KMS-11 (cell line): ENCODE results near the gene KCNJ14.

Experiments used
- H2AFZ ChIP-seq: fragments of 200-600 bp; sonication (generic); 2 replicates; pipeline ENCODE4 v1.6.1; 2016; ENCODE audit warnings: antibody characterized with exemption, mixed run types, low read depth
- H3K27ac ChIP-seq: fragments of 200-600 bp; sonication (generic); 2 replicates; pipeline ENCODE4 v1.6.1; 2016; ENCODE audit warnings: mild to moderate bottlenecking, mixed run types
- H3K27me3 ChIP-seq: fragments of 200-600 bp; sonication (generic); 2 replicates; pipeline ENCODE4 v1.6.1; 2017; ENCODE audit warnings: mild to moderate bottlenecking, low read depth, mixed run types, moderate library complexity; ENCODE audit not compliant: insufficient read depth
- H3K36me3 ChIP-seq: fragments of 200-600 bp; sonication (generic); 2 replicates; pipeline ENCODE4 v1.6.1; 2017; ENCODE audit warnings: mild to moderate bottlenecking, mixed run types; ENCODE audit not compliant: insufficient read depth
- H3K4me1 ChIP-seq: fragments of 200-600 bp; sonication (generic); 2 replicates; pipeline ENCODE4 v1.6.1; 2016; ENCODE audit warnings: mild to moderate bottlenecking, low read depth, mixed run types; ENCODE audit not compliant: poor library complexity, severe bottlenecking
- H3K4me2 ChIP-seq: fragments of 200-600 bp; sonication (generic); 2 replicates; pipeline ENCODE4 v1.7.0; 2016; ENCODE audit warnings: mild to moderate bottlenecking, mixed run types
- H3K4me3 ChIP-seq: fragments of 200-600 bp; sonication (generic); IDR thresholded peaks from 2 replicates; pipeline ENCODE4 v1.6.1; 2017; ENCODE audit warnings: low read depth, low read length, mixed read lengths; ENCODE audit not compliant: insufficient read depth
- H3K79me2 ChIP-seq: fragments of 200-600 bp; sonication (generic); 2 replicates; pipeline ENCODE4 v1.6.1; 2016; ENCODE audit warnings: low read depth, mixed run types; ENCODE audit not compliant: insufficient read depth
- H3K9ac ChIP-seq: fragments of 200-600 bp; sonication (generic); 2 replicates; pipeline ENCODE4 v1.6.1; 2016; ENCODE audit warnings: mild to moderate bottlenecking, mixed run types
- H4K20me1 ChIP-seq: fragments of 200-600 bp; sonication (generic); 2 replicates; pipeline ENCODE4 v1.6.1; 2016; ENCODE audit warnings: mild to moderate bottlenecking, mixed run types; ENCODE audit not compliant: insufficient read depth
- TF ChIP-seq, protein P1 (sequence below): fragments of 200-600 bp; sonication (generic); conservative IDR thresholded peaks from 2 replicates; pipeline ENCODE4 v1.6.1; 2017; ENCODE audit warnings: low read depth, mild to moderate bottlenecking, antibody characterized with exemption, low read length, moderate library complexity, mixed read lengths

KCNJ14 gene

DNA sequence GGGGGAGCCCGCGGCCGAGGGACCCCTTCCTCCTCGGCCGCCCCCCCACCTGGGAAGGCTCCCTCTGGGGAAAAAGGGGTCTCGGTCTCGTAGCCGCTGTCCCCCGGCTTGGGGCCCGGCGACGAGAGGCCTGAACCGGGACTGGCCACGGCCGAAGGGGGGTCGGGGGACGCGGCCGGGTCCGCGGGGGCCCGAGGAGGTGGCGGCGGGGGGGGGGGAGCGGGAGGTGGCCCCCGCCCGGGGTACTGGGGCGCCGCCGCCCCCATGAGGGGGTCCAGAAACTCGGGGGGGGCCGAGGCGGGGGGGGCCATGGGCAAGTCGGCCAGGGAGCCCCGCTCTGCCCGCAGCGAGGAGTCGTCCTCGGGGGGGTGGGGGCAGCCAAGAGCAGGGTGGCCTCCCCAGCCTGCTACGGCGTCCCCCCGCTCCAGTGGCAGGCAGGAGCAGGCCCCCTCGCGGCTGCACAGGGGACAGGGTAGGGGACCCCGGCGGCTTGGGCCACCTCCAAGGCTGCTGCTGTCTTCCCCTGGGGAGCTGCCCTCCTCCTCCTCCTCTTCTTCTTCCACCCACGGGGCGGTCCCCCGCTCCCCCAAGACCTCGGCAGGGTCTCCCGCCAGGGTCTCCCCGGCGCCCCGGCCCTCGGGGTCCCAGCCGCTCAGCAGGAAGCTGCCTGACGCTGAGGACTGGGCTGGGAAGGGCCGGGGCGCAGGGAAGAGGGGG is 43.4 kb downstream of the KCNJ14 start:
- H3K27me3 ChIP-seq, result peaks cover 78% of the 10 kb centered on the region
- no peaks in the 10 kb centered on the region for H4K20me1 ChIP-seq
- no peaks in the 10 kb centered on the region for H3K79me2 ChIP-seq
- no peak overlapping the region for H3K27ac ChIP-seq
- H3K4me3 ChIP-seq, result no peak overlapping the region
- no peaks in the 10 kb centered on the region for H3K36me3 ChIP-seq
- H2AFZ ChIP-seq, result no peak overlapping the region
- peaks cover 12% of the 10 kb centered on the region for H3K4me1 ChIP-seq
- TF ChIP-seq, protein P1, sequence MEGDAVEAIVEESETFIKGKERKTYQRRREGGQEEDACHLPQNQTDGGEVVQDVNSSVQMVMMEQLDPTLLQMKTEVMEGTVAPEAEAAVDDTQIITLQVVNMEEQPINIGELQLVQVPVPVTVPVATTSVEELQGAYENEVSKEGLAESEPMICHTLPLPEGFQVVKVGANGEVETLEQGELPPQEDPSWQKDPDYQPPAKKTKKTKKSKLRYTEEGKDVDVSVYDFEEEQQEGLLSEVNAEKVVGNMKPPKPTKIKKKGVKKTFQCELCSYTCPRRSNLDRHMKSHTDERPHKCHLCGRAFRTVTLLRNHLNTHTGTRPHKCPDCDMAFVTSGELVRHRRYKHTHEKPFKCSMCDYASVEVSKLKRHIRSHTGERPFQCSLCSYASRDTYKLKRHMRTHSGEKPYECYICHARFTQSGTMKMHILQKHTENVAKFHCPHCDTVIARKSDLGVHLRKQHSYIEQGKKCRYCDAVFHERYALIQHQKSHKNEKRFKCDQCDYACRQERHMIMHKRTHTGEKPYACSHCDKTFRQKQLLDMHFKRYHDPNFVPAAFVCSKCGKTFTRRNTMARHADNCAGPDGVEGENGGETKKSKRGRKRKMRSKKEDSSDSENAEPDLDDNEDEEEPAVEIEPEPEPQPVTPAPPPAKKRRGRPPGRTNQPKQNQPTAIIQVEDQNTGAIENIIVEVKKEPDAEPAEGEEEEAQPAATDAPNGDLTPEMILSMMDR, result no peak
- H3K4me2 ChIP-seq, result no peak overlapping the region
- H3K9ac ChIP-seq, result no peak overlapping the region

DNA sequence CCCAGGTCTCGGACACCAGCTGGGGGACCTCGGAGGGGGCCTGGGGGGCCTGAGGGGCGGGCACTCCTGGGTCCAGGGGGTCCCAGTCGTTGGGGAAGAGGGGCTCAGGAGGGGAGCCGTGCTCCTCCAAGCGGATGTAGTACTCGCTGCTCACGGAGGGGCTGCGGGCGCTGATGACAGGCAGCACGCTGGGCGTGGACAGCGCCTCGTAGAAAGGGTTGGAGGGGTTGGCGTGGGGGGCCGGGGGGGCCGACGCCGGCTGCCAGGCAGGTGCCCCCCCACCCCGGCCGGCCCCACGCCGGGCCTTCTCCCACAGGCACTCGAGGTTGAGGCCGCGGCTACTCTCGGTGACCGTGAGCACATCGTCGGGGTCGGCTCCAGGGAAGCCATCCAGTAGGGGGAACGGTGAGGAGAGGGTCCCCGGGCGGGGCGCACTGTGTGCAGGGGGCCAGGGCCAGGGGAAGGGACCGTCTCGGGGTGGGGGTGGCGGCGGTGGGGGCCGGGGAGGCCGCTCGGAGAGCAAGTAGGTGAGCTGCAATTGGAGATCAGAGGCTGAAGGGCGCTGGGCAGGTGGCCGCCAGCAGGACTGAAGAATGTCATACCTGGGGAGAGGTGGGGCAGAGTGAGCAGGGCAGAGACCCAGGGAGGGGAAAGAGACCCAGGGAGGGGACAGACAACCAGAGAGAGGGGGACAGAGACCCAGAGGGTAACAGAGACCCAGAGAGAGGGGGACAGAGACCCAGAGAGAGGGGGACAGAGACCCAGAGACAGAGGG is 44.1 kb downstream of the KCNJ14 start:
- Histone ChIP-seq H3K4me1 (peaks cover 12% of the 10 kb centered on the region), H4K20me1 (no peaks in the 10 kb centered on the region), H3K36me3 (no peaks in the 10 kb centered on the region), H2AFZ (no peak overlapping the region), H3K4me2 (no peak overlapping the region), H3K27ac (no peak overlapping the region), H3K4me3 (no peak overlapping the region), H3K9ac (no peak overlapping the region), H3K79me2 (no peaks in the 10 kb centered on the region), H3K27me3 (peaks cover 74% of the 10 kb centered on the region)
- TF ChIP-seq, protein P1, result no peak

DNA sequence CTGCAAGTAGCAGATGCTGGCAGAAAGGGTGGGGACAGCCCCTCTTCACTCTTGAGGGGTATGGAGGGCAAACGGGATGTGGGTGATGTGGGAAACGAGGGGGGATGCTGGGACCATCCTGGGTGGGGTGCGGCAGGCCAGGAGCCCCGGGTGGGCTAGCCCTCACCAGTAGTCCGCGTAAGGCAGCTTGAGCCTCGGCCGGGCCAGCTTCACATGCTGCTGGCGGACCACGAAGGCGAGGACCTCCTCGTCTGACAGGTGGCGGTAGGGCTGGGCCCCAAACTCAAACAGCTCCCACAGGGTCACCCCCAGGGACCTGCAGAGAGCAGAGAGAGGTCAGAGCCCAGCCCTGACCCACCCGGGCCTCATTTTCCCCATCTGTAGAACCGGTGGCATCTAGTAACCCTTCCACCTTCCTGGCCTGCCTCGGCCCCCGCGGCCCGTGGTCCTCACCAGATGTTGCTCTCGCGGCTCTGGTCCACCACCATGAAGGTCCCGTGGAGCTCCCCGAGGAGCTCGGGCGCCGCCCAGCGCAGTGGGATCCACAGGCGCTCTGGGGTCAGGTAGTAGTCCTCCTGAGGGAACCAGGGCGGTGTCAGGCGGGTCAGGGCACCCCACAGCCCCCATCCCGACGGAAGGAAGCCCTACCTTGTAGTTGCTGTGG is 45.6 kb downstream of the KCNJ14 start:
- Histone ChIP-seq H3K79me2 (no peaks in the 10 kb centered on the region), H3K4me3 (no peak overlapping the region), H3K27me3 (peaks cover 72% of the 10 kb centered on the region), H3K9ac (no peak overlapping the region), H3K4me2 (peak overlapping the region; percentile 92), H2AFZ (peak overlapping the region; percentile 90), H3K4me1 (peaks cover 12% of the 10 kb centered on the region), H3K27ac (no peak overlapping the region), H4K20me1 (no peaks in the 10 kb centered on the region), H3K36me3 (no peaks in the 10 kb centered on the region)
- TF ChIP-seq, protein P1, result no peak

DNA sequence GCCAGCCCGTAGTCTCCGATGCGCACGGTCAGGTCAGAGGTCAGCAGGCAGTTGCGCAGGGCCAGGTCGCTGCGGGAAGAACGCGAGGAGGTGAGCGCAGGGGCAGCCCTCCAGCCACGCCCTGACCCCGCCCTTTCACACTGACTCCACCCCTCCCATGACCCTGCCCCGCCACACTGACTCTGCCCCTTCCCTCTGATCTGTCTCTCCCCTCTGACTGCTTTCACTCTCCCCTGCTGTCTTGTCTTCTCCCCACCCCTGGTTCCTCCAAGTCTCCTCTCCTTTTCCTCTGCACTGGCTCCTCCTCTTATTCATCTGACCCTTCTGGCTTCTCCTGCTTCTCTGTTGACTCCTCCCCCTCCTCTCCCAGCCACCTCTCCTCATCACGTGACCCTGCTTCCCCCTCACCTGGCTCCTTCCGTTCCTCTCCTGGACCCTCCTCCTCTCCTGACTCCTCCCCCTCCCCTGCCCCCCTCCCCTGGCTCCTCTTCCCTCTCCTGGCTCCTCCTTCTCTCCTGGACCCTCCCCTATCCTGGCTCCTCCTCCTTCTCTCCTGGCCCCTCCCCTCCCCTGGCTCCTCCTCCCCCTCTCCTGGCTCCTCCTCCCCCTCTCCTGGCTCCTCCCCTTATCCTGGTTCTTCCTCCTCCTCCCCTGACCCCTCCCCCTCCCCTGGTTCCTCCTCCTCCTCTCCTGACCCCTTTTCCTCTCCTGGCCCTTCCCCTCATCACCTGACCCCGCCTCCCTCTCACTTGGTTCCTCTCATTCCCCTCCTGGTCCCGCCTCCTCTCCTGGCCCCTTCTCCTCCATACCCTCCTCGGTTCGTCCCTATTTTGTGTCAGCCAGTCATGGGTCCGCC is 46.3 kb downstream of the KCNJ14 start:
- Histone ChIP-seq H3K4me3 (no peak overlapping the region), H3K4me1 (peaks cover 12% of the 10 kb centered on the region), H3K36me3 (no peaks in the 10 kb centered on the region), H3K4me2 (peak overlapping the region; percentile 92), H2AFZ (peak overlapping the region; percentile 90), H3K27me3 (peaks cover 72% of the 10 kb centered on the region), H3K27ac (no peak overlapping the region), H3K79me2 (no peaks in the 10 kb centered on the region), H4K20me1 (no peaks in the 10 kb centered on the region), H3K9ac (no peak overlapping the region)
- TF ChIP-seq, protein P1, result no peak
